HG02840 (cell line): ENCODE results near the gene GBF1.
"Not testable (repeated sequence)": the region's sequence is repeated elsewhere in the genome, so short reads cannot be mapped to it uniquely, and the experiment has no call there.

Experiments used
- ATAC-seq: cut with Tn5 transposase; IDR thresholded peaks from one replicate; pipeline ENCODE4 v1.9.1; 2021; ENCODE audit warnings: mild to moderate bottlenecking, moderate library complexity, moderate number of reproducible peaks; ENCODE audit not compliant: unreplicated experiment, low FRiP score

GBF1 gene

GRCh38 chr10:102231357-102232318 lies 13.7 kb upstream of the GBF1 start:
- ATAC-seq, result no peak

GRCh38 chr10:102233997-102234396 lies 11.3 kb upstream of the GBF1 start:
- ATAC-seq, result no peak

- ATAC-seq, result no peak
These were observed 10.3 kb upstream of the GBF1 start for GRCh38 chr10:102234888-102235597.

- no peak for ATAC-seq
These were observed 9.8 kb upstream of the GBF1 start for GRCh38 chr10:102235598-102235920.

- ATAC-seq, result no peak
These were observed 9.3 kb upstream of the GBF1 start for GRCh38 chr10:102236006-102236405.

GRCh38 chr10:102237711-102238252 lies 7.5 kb upstream of the GBF1 start:
- ATAC-seq, result no peak

GRCh38 chr10:102240467-102241031 lies 4.8 kb upstream of the GBF1 start:
- ATAC-seq, result no peak

- no peak for ATAC-seq
These were observed 4.3 kb upstream of the GBF1 start for GRCh38 chr10:102241032-102241443.

GRCh38 chr10:102241444-102242117 lies 3.8 kb upstream of the GBF1 start, which contains the start of gene PITX3:
Gene PITX3, minus strand, starts transcription at chr10:102241512. Its CDS starts 9,432 bp downstream, at chr10:102232080.
- no peak for ATAC-seq

- ATAC-seq, result no peak
These were observed 3.2 kb upstream of the GBF1 start for GRCh38 chr10:102242118-102242485.

GRCh38 chr10:102243309-102243708 lies 2.0 kb upstream of the GBF1 start:
- no peak for ATAC-seq

- no peak for ATAC-seq
These were observed 560 bp downstream of the GBF1 start for GRCh38 chr10:102245932-102246251.

GRCh38 chr10:102246261-102246660 lies 929 bp downstream of the GBF1 start:
- ATAC-seq, result no peak

GRCh38 chr10:102247734-102248133 lies 2.4 kb downstream of the GBF1 start:
- ATAC-seq, result no peak

GRCh38 chr10:102252508-102252907 lies 7.2 kb downstream of the GBF1 start:
- ATAC-seq, result not testable (repeated sequence)

GRCh38 chr10:102254426-102254825 lies 9.1 kb downstream of the GBF1 start:
- no peak for ATAC-seq

GRCh38 chr10:102255404-102255803 lies 10.1 kb downstream of the GBF1 start:
- no peak for ATAC-seq

- ATAC-seq, result no peak
These were observed 15.9 kb downstream of the GBF1 start for GRCh38 chr10:102261196-102261595.

- ATAC-seq, result no peak
These were observed 16.5 kb downstream of the GBF1 start for GRCh38 chr10:102261842-102262241.

- no peak for ATAC-seq
These were observed 17.5 kb downstream of the GBF1 start for GRCh38 chr10:102262744-102263370.
